ENCODE results near the gene NELFB. TPM values are rescaled to one million over a fixed set of nuclear protein-coding genes. Genes with fewer than 3 reads are reported as not detected.

Gene NELFB
- total and polyA plus RNA-seq, 9 of the 15 experiments (the other 6 are each of a cell fraction or from before 2014, with no cell fraction given), result 0.24 to 84.0 (median 29.7) TPM

GRCh38 chr9:137206602-137207001, 48.5 kb upstream of the NELFB start:
- no peak overlapping the region for H2AFZ ChIP-seq (ENCODE audit: low read depth, low read length)
- no peak for ATAC-seq
- peaks cover 3% of the 10 kb centered on the region for H4K20me1 ChIP-seq (replicated peaks; ENCODE audit: control insufficient read depth, insufficient read depth, low read length)
- intact Hi-C loops (cut with micrococcal nuclease), result no loop called here
- peak overlapping the region; percentile 99 for H3K4me3 ChIP-seq
- TF ChIP-seq CBFA2T2 (conservative IDR thresholded peaks at IDR 0.05) (peak; percentile 44), NFYB (IDR thresholded peaks at IDR 0.05; ENCODE audit: extremely low read depth, insufficient read length) (no peak), CBFA2T3 (IDR thresholded peaks at IDR 0.05) (peak; percentile 72), TAL1 (IDR thresholded peaks at IDR 0.05) (peak; percentile 27; the same call in 1 of the 2 replicates), TEAD4 (IDR thresholded peaks at IDR 0.05; ENCODE audit: low read length) (peak; percentile 47), TEAD4 (CRISPR knock-in tag; IDR thresholded peaks at IDR 0.05; ENCODE audit: borderline replicate concordance) (no peak), HDAC3 (IDR thresholded peaks at IDR 0.05; ENCODE audit: borderline replicate concordance, partially characterized antibody) (no peak)
- H3K79me2 ChIP-seq (ENCODE audit: control insufficient read depth, insufficient read depth, low read length), result peaks cover 52% of the 10 kb centered on the region
- H3K27ac ChIP-seq (ENCODE audit: extremely low read depth, low read depth, low read length), result peak overlapping the region; percentile 88
- H3K9me3 ChIP-seq (replicated peaks; ENCODE audit: control insufficient read depth, insufficient read depth, low read depth, low read length), result no peaks in the 10 kb centered on the region
- peaks cover 25 to 52% of the 10 kb centered on the region in 2 experiments for H3K4me1 ChIP-seq (replicated peaks in 1 of 2; ENCODE audit: control insufficient read depth in 2 of 2, insufficient read depth in 2 of 2, low read length in 2 of 2)
- WGBS (ENCODE audit: insufficient coverage, low coverage, missing lambda C conversion rate), result 18% methylated on average over 6 of the region's 7 CpGs
- CTCF ChIA-PET (ENCODE audit: low intra/inter-chr PET ratio), result no interaction called here
- no TSS peak for BruUV-seq (replicated peaks)
- FAIRE-seq, result no peak
- H3K9me1 ChIP-seq (ENCODE audit: control insufficient read depth, insufficient read depth, low read length), result peaks cover 3% of the 10 kb centered on the region
- H3K36me3 ChIP-seq (ENCODE audit: control insufficient read depth, insufficient read depth, low read length), result peaks cover 46% of the 10 kb centered on the region; the same call in 2 of the 3 replicates
- peak overlapping the region; percentile 95 for H3K4me2 ChIP-seq (ENCODE audit: insufficient read depth, low read length)
- H3K27me3 ChIP-seq (ENCODE audit: control insufficient read depth in 2 of 2, insufficient read depth in 2 of 2, low read length in 2 of 2), result no peaks in the 10 kb centered on the region
- in situ Hi-C loops (cut with MboI), result no loop called here
- peak in 2 of 4 experiments; percentile 38 to 49 for DNase-seq (ENCODE audit: extremely low read depth in 1 of 4, low spot score in 3 of 4)
- H3K9ac ChIP-seq (ENCODE audit: insufficient read depth in 1 of 2, low read depth in 2 of 2, low read length in 2 of 2), result peak overlapping the region; percentile 92 to 98
- POLR2A ChIA-PET, result interaction anchor here (0.5 to 1.3 kb wide), 4 partner anchors 9 to 101 kb away, joined by 3 to 5 read pairs (median 4); no protein-coding TSS in a partner anchor
